Type B pancreatic cell (in vitro differentiated cells): Measurements from ENCODE around the gene FAM181A. TPM values are rescaled to one million over a fixed set of nuclear protein-coding genes. Genes with fewer than 3 reads are reported as not detected.

Experiments used
- DNase-seq: peaks from one replicate; pipeline ENCODE4 v3.0.0; 2021; ENCODE audit warnings: mixed read lengths; ENCODE audit not compliant: unreplicated experiment; ENCODE audit errors: extremely low spot score
- H3K27ac Mint-ChIP-seq: 2 replicates; pipeline ENCODE4 v1.8.0; 2021; ENCODE audit warnings: mild to moderate bottlenecking, mixed read lengths
- H3K27me3 Mint-ChIP-seq: 2 replicates; pipeline ENCODE4 v1.8.0; 2021; ENCODE audit warnings: mixed read lengths
- H3K36me3 Mint-ChIP-seq: 2 replicates; pipeline ENCODE4 v1.8.0; 2021; ENCODE audit warnings: mixed read lengths
- H3K4me1 Mint-ChIP-seq: one replicate; pipeline ENCODE4 v1.8.0; 2021; ENCODE audit warnings: mixed read lengths; ENCODE audit not compliant: unreplicated experiment
- H3K4me3 Mint-ChIP-seq: 2 replicates; pipeline ENCODE4 v1.8.0; 2021; ENCODE audit warnings: mild to moderate bottlenecking, mixed read lengths
- H3K9me3 Mint-ChIP-seq: 2 replicates; pipeline ENCODE4 v1.8.0; 2021; ENCODE audit warnings: mixed read lengths
- CTCF ChIP-seq: fragments of 200-600 bp; sonication (generic); conservative IDR thresholded peaks from 2 replicates; pipeline ENCODE4 v1.5.0; 2021; ENCODE audit warnings: antibody characterized with exemption, mild to moderate bottlenecking
- total RNA-seq: library from RNA; stranded (reverse); gene quantifications from 2 replicates; pipeline ENCODE4 v1.2.1, GENCODE V29; 2021; ENCODE audit warnings: low replicate concordance

The FAM181A gene
- total RNA-seq, 1 donor from 2014 or later: 1.2 TPM

GRCh38 chr14:93973607-93974006 lies 46.5 kb downstream of the FAM181A start:
- Mint-ChIP-seq H3K9me3 (no peaks in the 10 kb centered on the region), H3K4me1 (peaks cover 8% of the 10 kb centered on the region), H3K27me3 (peaks cover 18% of the 10 kb centered on the region), H3K36me3 (no peaks in the 10 kb centered on the region), H3K27ac (no peak overlapping the region), H3K4me3 (no peak overlapping the region)
- no peak for DNase-seq
- no peak for TF ChIP-seq CTCF

- H3K27me3 Mint-ChIP-seq: peaks cover 18% of the 10 kb centered on the region
- no peak overlapping the region for H3K27ac Mint-ChIP-seq
- DNase-seq: no peak
Measured at GRCh38 chr14:93974299-93974698, 47.2 kb downstream of the FAM181A start.

DNA sequence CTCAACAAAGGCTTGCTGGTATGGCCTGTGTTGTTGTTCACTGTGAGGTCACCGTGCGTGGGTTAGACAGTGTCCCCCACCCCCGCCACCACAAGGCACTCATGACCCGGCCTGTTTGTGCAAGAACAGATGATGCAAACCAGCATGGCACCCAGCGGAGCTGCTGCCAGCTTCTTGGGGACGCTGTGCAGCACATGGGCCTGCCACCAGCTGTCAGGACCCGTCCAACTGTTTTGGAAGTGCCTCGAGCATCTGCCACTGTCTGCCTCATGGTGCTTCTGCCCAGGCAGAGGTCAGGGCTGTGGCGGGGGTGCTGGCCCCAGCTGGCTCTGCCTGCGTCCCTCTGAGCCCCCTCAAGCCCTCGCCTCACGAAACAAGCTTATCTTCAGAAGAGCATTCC lies 47.7 kb downstream of the FAM181A start:
- Mint-ChIP-seq H3K27me3 (peaks cover 18% of the 10 kb centered on the region), H3K4me1 (peaks cover 8% of the 10 kb centered on the region), H3K4me3 (no peak overlapping the region), H3K36me3 (no peaks in the 10 kb centered on the region), H3K9me3 (no peaks in the 10 kb centered on the region), H3K27ac (no peak overlapping the region)
- TF ChIP-seq CTCF: no peak
- DNase-seq: no peak

More at GRCh38 chr14:93974299-93974698, 47.2 kb downstream of the FAM181A start:
- no peaks in the 10 kb centered on the region for H3K9me3 Mint-ChIP-seq
- TF ChIP-seq CTCF: no peak
- H3K4me3 Mint-ChIP-seq: no peak overlapping the region
- H3K4me1 Mint-ChIP-seq: peaks cover 8% of the 10 kb centered on the region
- H3K36me3 Mint-ChIP-seq: no peaks in the 10 kb centered on the region

DNA sequence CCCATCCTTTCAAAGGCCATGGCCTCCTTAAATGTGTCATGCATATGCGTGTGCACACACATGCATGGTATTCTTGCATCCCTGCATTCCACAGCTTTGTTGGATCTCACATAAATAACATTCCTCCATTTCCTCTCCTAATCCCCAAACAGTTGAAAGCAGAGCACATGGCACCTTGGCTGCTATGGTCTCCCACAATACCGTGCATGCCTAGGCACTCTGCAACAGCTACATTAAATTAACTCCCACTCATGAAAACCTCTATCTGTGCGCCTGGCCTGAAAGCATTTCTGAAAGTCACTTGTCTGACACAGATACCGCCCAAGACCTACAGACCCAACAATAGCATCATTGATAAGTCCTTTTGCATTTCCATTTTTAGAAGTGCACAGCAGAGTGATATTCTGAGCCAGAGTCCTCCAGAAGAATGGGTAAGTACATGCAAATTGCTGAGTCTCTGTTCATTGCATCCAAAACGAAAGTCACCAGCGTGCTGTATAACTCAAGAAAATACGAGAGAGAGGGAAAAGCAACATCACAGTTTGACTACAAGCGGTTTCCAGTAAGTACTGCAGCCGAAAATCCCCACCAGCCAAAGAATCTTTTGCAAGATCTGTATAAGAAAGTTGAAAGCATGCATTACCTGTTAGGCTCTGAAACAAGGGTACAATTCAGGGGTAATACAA lies 48.8 kb downstream of the FAM181A start:
- no peaks in the 10 kb centered on the region for H3K9me3 Mint-ChIP-seq
- DNase-seq: no peak
- peaks cover 8% of the 10 kb centered on the region for H3K4me1 Mint-ChIP-seq
- no peak for TF ChIP-seq CTCF
- H3K36me3 Mint-ChIP-seq: no peaks in the 10 kb centered on the region
- H3K27me3 Mint-ChIP-seq: peaks cover 18% of the 10 kb centered on the region
- H3K4me3 Mint-ChIP-seq: no peak overlapping the region
- no peak overlapping the region for H3K27ac Mint-ChIP-seq

DNA sequence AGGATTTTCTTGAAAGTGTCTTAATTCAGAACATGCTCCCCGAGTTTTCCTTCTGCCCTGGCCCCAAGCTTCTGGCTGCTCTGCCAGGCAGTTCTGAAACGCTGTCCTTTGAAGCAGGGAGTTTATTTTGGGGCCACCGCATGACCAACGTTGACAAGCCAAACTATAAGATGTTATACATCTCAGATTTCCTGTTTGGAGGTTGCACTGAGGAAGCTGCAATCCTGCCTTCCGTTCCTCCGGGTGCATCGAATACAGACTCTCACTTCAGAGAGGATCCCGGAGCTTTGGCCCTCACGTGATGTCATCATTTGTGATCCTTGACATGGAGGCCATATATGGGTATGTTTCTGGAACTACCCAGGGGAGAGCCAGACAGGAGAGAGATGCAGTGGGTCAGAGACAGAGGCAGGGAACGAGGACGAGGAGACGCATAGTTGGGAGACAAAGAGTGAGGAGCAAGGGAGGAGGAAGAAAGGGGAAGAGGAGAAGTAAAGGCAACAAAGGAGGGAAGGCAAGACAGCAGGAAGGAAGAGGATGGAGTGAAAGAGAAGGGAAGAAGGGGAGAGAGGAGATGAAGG lies 49.4 kb downstream of the FAM181A start, which contains the start of gene ASB2:
Gene ASB2, minus strand, starts transcription at position 94 of the 581 bp plus-strand sequence. CDS start 12,031 bp downstream, outside the sequence.
- DNase-seq: no peak
- Mint-ChIP-seq H3K36me3 (no peaks in the 10 kb centered on the region), H3K4me3 (no peak within 1 kb of the TSS), H3K9me3 (no peaks in the 10 kb centered on the region), H3K27me3 (peaks cover 13% of the 10 kb centered on the region), H3K4me1 (peaks cover 8% of the 10 kb centered on the region), H3K27ac (no peak within 1 kb of the TSS)
- TF ChIP-seq CTCF: no peak
